Measurements from ENCODE around the gene FOXL3.

Gene FOXL3

DNA sequence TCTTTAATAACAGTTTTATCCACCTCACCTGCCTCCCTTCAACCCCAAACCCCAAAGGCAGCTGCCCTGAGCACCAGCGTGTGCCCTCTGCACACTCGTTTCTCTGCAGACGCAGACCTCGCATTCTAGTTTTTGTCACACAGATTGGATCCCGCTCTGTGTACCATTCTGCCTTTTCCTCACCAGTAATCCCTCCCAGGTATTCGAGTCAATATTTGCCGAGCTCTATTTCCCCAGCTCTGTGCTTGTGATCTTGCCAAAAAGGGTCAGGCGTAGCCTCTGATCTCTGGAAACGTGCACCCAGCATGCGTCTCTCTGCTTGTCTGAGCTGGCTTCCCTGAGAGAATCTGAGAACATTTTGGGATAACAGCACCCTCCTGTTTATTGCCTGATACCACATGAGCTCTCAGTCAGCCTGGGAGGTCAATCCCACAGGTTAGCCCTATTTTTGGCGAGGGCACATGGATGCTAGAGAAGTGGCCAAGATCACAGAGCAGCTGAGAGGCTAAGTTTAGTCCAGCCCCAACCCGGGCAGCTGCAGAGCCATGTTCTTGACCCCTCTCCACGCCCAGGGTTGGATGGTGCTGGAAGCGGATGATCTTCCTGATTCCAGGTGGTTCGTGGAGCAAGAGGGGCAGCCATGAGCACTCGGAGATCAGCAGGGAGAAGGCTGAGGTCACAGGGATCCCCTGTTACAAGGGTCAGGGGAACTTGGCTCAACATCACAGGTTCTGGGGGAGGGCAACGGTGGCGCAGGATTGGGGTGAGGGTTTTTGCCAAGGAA, 29.1 kb downstream of the FOXL3 start:
- in situ Hi-C loops (cut with HindIII; ENCODE audit: low sequenced_read_pairs), result no loop called here

DNA sequence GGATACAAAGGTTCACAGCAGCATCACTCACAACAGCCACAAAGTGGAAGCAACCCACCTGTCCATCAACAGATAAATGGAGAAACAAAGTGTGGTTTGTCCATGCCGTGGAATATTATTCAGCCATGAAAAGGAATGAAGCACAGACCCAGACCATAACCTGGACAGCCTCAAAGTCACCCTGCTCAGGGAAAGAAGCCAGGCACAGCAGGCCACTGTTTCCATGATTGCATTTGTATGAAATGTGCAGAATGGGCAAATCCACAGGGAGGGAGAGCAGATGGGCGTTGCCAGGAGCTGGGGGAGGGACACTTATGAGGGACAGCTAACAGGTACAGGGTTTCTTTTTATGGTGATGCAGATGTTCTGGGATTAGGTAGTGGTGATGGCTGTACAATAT, 30.3 kb downstream of the FOXL3 start:
- in situ Hi-C loops (cut with HindIII; ENCODE audit: low sequenced_read_pairs), result no loop called here

GRCh38 chr7:322111-322671, 32.2 kb downstream of the FOXL3 start:
- in situ Hi-C loops (cut with HindIII; ENCODE audit: low sequenced_read_pairs), result no loop called here

DNA sequence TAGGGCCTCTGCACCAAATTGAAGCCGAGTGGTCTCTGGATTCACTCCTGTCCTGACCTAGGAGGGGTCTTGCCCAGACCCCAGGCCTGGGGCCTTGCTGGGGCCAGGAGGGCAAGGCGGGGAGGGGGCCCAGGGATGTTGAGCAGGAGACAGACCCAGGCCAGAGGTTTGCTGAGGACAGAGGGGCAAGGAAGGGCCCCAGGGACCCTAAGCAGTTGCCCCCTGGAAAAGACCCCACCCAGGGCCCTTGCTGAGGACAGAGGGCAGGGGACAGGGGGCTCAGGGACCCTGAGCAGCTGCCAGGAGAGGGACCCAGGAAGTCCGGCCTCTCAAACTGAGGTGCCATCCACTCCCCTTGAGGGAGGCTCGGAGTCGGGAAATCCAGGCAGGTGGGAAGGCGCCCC, 32.7 kb downstream of the FOXL3 start:
- in situ Hi-C loops (cut with HindIII; ENCODE audit: low sequenced_read_pairs), result no loop called here

DNA sequence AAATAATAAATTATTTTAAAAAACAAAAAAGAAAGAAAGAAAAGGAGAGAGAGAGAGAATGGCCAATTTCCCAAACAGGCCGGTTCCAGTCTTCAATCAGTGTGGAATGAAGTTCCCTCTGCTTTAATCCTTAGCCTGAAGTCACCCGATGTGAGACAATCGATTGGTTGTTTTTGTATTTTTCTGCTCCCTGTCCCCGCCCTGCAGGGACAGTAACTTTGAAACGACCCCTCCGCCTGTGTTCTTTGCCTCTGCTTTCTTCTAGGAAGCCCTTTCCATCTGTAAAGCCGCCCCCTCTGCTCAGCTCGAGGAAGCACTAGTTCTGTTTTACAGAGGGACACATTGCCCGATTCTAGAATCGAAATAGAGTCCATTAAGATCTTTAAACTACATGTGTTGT, 33.4 kb downstream of the FOXL3 start:
- in situ Hi-C loops (cut with HindIII; ENCODE audit: low sequenced_read_pairs), result no loop called here

DNA sequence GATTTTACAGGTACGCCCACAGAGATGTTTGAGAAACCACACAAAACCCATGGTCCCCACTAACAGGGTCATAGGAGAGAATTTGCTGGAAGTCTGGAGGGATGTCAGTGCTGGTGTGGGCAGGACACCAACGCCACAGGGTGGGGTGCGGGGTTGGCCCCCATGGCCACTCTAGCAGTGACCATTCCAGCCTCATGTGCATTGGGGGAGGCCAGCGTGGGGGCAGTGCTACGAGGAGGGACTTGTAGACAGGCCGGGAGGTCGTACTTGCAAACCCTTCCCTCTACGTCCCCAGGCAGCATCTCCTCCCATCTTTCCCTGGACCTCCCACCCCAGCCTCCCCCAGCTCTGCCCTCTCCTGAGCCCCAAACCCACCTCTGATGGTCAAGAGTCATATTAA, 34.0 kb downstream of the FOXL3 start:
- in situ Hi-C loops (cut with HindIII; ENCODE audit: low sequenced_read_pairs), result no loop called here

DNA sequence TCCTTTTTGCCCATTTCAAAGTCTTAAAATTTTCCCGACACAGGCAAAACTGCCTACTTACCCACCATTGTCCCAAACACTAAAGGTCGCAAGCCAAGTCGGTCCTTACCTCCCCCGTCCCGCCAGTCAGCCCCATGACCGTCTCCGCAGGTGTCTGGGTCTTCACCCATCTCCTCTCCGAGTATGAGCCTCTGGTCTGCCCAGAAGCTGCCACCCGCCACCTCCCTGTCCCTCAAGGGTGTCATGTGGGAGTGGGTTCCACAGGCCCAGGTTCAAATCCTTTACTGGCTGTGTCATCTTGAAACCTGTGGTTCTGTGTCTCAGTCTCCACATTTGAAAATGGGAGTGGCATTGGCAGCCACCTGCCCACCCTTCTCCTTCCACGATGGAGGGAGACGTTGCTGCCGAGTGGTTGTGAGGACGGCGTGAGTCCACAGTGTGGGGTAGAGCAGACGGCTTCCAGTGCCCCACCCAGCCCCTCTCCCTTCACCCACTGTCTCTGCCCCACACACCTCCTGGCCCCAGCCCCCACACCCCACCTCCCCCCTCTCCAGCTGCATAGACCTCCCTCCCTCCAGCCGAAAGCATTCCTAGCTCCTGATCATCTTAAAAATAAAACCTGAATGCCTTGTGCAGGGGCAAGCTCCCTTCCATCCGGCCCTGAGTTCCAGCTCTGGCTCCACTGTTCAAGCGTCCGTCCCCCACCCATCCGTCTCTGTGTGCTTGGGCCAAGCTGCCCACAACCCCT, 35.3 kb downstream of the FOXL3 start:
- in situ Hi-C loops (cut with HindIII; ENCODE audit: low sequenced_read_pairs), result no loop called here

GRCh38 chr7:325811-326210, 35.8 kb downstream of the FOXL3 start:
- in situ Hi-C loops (cut with HindIII; ENCODE audit: low sequenced_read_pairs), result no loop called here

DNA sequence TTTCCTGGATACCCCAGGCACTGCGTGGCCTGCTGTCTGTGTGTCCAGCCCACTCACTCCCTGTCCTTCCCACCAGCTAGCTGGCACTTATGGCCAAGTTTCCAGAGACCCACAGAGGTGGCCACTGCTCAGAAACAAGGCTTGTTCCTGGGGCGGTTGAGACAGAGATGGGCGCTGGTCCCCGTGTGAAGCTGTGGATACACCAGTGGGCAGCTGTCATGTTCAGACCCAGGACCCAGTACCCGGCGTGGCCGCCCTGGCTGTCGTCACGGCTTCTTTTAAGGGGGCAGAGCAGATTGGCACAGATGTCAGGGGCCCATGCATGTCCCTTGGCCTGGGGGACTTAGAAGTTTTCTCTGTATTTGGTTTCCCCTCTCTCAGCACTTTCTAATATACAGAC, 36.3 kb downstream of the FOXL3 start:
- in situ Hi-C loops (cut with HindIII; ENCODE audit: low sequenced_read_pairs), result no loop called here

- in situ Hi-C loops (cut with HindIII; ENCODE audit: low sequenced_read_pairs), result no loop called here
These were observed 36.9 kb downstream of the FOXL3 start for GRCh38 chr7:326809-327232.

- in situ Hi-C loops (cut with HindIII; ENCODE audit: low sequenced_read_pairs), result no loop called here
These were observed 37.4 kb downstream of the FOXL3 start for GRCh38 chr7:327233-327931.

DNA sequence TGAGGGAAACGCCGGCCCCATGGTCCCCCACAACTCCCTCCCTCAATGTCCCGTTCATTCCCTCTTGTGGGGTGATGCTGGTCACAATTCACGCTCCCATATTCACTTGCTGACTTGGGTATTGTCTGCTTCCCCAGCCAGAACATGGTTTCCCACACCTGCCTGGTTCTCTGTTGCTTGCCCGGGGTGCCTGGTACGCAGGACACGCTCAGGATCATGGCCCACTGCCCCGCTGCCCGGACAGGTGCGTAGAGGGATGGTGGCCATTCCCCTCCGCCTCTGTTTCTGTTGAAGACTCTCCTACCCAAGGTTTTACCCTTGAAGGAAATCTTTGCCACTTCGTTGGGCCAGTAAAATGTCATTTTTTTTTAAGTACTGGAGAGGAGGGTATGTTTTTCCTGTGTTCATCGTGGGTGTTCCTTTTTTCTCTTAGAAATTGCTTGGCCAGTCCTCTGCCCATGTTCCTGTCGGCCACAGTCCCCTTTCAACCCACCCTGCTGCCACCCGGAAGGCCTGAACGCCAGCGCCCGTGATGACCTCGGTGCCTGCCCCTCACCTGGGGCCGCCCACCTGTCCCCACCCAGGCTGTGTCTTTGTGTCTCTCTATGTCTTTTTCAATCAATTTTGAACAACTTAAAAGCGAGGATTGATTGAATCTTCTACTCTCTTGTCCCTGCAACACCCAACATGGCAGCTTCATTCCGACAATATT, 38.2 kb downstream of the FOXL3 start:
- in situ Hi-C loops (cut with HindIII; ENCODE audit: low sequenced_read_pairs), result no loop called here

GRCh38 chr7:329691-330281, 39.8 kb downstream of the FOXL3 start:
- in situ Hi-C loops (cut with HindIII; ENCODE audit: low sequenced_read_pairs), result no loop called here

GRCh38 chr7:330511-331230, 40.7 kb downstream of the FOXL3 start:
- in situ Hi-C loops (cut with HindIII; ENCODE audit: low sequenced_read_pairs), result no loop called here

DNA sequence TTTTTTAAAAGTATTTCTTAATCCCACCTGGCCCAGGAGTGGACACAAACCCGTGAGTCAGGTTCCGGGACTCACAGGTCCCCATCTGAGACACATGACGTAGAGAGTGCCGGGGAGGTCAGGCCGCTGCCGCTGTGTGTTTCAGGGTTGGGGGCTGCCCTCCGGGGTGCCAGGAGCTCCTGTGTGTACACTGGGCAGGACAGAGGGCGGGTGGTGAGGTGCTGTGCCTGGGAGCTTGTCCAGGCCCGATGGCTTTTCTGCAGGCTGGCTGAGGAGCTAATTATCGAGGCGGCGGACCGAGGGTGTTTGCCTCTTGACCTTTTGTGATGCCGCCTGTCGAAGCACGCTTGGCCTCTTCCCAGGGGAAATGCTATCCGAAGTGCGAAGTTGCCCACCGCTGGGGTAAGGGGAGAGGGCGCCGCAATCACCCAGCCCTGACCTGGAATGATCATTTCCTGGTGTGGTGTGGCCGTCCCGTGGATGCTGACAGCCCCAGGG, 42.1 kb downstream of the FOXL3 start:
- in situ Hi-C loops (cut with HindIII; ENCODE audit: low sequenced_read_pairs), result no loop called here

DNA sequence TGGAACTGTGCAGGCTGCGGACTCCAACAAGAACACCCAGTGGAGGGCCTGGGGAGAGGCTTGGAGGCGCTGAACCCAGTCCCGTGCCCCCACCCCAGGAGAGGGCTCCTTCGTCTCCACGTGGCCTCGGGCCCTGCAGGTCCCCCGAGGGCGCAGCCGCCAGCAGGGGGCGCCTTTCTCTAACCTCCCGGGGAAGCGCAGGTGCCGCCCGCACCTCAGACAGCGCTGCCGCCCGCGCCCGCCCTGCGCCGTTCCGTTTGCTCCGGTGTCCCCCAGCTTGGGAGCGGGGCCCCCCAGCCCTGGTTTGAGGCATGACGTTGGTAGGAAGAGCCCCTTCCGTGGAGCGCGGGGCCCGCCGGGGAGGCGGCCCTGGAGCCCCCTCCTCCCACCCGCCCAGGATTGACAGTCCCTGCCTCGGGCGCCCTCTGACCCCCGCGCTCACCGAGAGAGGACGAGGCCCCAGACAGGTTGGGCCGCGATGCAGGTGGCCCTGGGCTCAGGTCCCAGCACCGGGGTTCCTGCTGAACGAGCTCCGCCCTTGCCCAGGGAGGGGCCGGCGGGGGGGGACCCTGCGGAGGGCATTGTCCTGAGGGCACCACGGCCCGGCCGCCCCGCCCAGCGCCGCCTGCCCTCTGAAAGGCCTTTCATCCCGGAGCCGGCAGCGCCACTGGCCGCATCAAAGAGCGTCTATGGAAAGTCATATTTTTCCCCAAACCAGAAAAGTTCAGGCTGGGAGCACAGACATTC, 42.8 kb downstream of the FOXL3 start:
- in situ Hi-C loops (cut with HindIII; ENCODE audit: low sequenced_read_pairs), result no loop called here

DNA sequence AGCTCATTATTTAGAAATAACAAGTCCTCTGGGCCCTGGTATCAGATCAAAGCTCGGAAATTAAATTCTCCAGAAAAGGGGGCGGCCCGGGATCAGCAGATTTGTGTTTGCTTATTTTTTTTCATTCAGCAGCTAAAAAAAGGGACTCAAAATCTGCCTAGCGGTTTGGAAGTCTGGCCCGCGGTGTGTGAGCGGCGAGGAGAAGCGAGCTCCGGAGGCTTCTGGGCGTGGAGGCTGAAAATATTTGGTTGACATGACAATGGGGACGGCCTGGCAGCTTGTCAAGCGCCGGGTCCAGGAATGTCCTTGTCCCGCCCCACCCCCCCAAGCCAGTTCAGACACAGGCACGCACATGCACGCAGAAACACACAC, 43.4 kb downstream of the FOXL3 start:
- in situ Hi-C loops (cut with HindIII; ENCODE audit: low sequenced_read_pairs), result no loop called here

DNA sequence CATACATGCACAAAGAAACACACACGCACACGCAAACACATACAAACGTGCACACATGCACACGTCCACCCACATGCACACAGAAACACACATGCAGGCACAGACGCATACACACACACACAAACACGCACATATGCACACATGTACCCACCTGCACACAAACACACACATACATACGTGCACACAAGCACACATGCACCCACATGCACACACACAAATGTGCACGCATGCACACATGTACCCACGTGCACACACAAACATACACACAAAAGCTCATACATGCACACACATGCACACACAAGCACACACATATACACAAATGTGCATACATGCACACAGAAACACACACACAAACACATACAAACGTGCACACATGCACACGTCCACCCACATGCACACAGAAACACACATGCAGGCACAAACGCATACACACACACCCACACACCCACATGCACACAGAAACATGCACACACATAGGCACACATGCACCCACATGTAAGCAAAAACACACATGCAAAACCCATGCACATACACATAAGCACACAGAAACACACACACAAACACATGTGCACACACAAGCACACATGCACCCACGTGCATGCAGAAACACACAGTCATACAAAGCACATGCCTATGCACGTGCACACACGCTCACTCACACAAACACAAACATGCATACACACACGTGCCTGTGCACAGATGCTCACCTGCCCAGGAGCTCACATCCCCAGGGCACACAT, 44.8 kb downstream of the FOXL3 start:
- in situ Hi-C loops (cut with HindIII; ENCODE audit: low sequenced_read_pairs), result no loop called here

Data from DLD1 (cell line).